Measurements from ENCODE around the gene PVR.
"Not testable (repeated sequence)": the region's sequence is repeated elsewhere in the genome, so short reads cannot be mapped to it uniquely, and the experiment has no call there.

Gene PVR

DNA sequence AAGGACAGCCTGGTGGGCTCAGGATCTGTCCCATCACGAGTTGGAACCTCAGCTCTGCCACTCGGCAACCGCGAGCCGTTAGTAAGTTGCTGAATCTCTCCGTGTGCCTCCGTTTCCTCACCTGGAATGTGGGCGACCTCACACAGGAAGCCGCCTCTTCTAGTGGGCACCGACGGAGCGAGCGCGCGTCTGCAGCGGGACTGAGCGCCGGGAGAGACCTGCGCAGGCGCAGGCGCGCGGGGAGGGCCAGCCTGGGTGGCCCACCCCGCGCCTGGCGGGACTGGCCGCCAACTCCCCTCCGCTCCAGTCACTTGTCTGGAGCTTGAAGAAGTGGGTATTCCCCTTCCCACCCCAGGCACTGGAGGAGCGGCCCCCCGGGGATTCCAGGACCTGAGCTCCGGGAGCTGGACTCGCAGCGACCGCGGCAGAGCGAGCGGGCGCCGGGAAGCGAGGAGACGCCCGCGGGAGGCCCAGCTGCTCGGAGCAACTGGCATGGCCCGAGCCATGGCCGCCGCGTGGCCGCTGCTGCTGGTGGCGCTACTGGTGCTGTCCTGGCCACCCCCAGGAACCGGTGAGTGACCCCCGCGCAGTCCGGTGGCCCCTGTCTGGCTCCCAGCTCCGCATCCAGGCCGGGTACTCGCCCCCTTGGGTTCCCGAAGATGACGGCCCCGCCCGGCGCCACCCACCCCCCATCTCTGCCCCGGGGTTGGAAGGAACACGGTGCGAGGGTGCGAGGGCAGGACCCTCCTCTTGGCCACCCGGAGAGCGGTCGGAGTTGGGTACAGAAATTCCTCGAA lies at the start of gene PVR:
PVR (plus strand) TSS at position 306 of the 797 bp plus-strand sequence; CDS start at position 493, 187 bp downstream.
- no peak for DNase-seq (ENCODE audit: low read depth in 2 of 2)

DNA sequence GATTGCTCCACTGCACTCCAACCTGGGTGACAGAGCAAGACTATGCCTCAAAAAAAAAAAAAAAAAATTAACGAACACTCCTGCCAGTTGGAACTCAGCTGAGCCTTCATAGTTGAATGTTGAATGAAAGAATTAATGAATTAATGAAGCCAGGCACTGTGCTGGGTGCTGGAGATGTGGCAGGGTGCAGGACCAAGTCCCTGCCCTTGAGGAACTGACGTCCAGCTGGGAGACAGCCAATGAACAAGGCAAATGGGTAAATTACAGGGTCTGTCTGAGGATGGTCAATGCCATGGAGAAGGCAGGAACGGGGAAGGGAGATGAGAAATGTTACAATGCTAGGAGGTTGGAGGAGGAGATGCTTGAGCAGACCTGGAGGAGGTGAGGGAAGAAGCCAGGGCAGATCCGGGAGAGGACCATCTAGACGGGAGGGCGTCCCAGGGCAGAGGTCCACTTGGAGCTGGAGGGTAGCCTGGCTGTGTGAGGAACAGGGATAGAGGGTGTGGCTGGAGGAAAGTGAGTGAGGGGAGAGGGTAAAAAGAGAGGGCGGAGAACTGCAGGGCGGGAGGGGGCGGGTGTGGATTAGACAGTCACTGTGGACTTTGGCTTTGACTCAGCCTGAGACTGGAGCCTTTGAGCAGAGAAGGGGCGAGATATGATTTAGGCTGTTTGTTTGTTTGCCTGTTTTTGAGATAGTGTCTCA lies 47.1 kb upstream of the PVR start:
- no peak for DNase-seq (ENCODE audit: low read depth in 2 of 2)

GRCh38 chr19:44597131-44597491 lies 46.6 kb upstream of the PVR start:
- no peak for DNase-seq (ENCODE audit: low read depth in 2 of 2)

- no peak for DNase-seq (ENCODE audit: low read depth in 2 of 2)
Observed at GRCh38 chr19:44598355-44598754, 45.4 kb upstream of the PVR start.

- DNase-seq (ENCODE audit: low read depth in 2 of 2), result no peak
Observed at GRCh38 chr19:44598880-44599279, 44.8 kb upstream of the PVR start.

DNA sequence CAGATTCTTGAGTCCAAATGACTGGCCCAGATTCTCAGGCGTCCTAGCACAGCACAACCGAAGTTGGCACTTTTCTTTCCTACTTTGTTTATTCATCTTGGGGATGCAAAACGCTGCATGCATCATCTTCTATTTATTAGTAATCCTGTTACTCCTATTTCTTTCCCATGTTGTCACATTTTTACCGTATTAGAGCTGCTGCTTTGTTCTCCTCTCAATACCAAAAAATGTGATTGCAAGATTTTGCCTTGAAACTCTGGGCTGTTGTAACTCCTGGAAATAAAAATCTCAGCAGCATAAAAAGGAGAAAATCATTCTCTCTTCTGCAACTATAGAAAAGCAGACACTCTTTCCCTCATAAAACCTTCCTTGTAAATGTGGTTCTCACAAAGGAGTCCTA lies 43.2 kb upstream of the PVR start:
- DNase-seq (ENCODE audit: low read depth in 2 of 2), result no peak

GRCh38 chr19:44602081-44602480 lies 41.6 kb upstream of the PVR start:
- DNase-seq (ENCODE audit: low read depth in 2 of 2), result no peak

DNA sequence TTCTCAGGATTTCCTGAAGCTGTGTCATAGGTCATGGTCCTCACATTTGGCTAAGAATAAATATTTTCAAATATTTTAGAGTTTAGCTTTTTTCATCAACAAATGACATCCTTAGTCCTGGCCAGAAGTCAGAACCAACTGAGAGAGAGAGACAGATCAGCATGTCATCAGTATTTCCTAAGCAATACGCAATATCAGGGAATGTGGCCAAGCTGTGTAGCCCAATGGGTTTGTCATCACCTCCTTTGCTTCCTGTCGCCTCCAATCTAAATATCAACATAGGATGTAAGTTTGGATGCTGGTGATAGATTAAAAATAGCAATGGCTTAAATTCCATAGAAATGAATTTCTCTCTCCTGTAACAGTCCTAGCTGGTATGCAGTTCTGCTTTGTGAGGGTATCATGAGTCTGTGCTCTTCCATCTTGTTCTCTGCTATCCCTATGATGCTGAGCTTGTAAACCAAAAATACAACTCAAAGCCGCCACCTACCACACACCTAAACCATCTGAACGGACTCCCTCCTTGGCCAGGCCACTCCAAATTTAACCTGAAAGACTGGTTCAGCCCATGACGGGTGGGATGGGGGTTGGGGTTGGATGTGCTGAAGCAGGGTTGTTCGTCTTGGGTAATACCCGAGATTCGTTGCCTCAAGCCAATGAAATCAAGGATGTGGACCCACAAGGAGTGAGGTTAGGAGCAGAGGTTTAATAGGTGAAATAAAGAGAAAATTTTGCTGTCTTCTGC lies 40.3 kb upstream of the PVR start:
- DNase-seq (ENCODE audit: low read depth in 2 of 2), result no peak

- DNase-seq (ENCODE audit: low read depth in 2 of 2), result no peak
Observed at GRCh38 chr19:44604241-44604640, 39.5 kb upstream of the PVR start.

DNA sequence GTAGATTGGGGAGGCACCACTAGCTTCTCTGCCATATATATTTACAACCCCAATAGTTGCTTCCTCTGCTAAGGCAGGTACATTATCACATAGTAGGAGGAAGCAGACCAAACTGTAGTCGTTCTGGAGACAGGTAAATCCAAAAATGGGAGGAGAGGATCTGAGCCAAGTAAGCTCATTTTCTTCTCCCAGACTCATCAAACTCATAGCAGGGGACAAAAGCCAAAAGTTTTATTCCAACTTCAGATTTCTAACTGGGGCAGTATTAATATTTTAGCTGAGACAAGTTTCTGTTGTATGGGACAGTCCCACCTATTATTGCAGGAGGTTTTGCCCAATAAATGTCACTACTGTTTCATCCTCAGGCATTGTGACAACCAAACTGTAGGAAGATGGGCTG lies 38.2 kb upstream of the PVR start:
- no peak for DNase-seq (ENCODE audit: low read depth in 2 of 2)

DNA sequence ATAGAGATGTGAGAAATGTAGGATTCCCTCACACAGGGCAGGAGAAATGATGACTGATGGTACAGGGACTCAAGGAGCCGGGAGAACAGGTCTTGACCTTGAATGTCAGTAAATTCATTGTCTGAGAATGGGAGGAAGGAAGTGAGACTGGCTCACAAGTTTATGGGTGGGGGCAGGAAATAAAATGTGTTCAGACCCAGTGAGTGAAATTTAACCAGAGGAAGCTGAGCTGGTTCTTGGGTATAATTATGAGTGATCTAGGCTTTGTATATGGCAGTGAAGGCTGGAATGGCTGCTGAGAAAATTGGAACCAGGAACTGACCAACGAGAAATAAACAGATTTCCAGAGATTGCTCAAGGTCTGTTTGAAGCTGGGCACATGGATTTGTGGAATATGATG lies 36.7 kb upstream of the PVR start:
- DNase-seq (ENCODE audit: low read depth in 2 of 2), result no peak

GRCh38 chr19:44607917-44608316 lies 35.8 kb upstream of the PVR start:
- no peak for DNase-seq (ENCODE audit: low read depth in 2 of 2)

- no peak for DNase-seq (ENCODE audit: low read depth in 2 of 2)
Observed at GRCh38 chr19:44608391-44608821, 35.3 kb upstream of the PVR start.

- no peak for DNase-seq (ENCODE audit: low read depth in 2 of 2)
Observed at GRCh38 chr19:44609219-44609618, 34.5 kb upstream of the PVR start.

DNA sequence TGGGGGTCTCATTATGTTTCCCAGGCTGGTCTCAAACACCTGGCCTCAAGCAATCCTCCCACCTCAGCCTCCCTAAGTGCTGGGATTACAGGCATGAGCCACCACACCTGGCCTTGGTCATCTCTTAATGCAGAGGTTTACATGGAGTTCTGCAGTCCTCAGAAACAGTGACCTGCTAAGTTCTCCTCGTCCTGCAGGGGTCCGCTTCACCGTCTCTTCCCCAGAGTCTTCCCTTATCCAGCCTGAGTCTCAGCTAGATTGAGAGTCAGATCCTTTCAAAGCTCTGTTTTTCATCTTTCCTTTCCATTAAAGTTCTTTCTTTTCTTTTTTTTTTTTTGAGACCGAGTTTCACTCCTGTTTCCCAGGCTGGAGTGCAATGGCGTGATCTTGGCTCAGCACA lies 33.2 kb upstream of the PVR start:
- not testable (repeated sequence) for DNase-seq (ENCODE audit: low read depth in 2 of 2)

- DNase-seq (ENCODE audit: low read depth in 2 of 2), result no peak
Observed at GRCh38 chr19:44611812-44612295, 31.9 kb upstream of the PVR start.

DNA sequence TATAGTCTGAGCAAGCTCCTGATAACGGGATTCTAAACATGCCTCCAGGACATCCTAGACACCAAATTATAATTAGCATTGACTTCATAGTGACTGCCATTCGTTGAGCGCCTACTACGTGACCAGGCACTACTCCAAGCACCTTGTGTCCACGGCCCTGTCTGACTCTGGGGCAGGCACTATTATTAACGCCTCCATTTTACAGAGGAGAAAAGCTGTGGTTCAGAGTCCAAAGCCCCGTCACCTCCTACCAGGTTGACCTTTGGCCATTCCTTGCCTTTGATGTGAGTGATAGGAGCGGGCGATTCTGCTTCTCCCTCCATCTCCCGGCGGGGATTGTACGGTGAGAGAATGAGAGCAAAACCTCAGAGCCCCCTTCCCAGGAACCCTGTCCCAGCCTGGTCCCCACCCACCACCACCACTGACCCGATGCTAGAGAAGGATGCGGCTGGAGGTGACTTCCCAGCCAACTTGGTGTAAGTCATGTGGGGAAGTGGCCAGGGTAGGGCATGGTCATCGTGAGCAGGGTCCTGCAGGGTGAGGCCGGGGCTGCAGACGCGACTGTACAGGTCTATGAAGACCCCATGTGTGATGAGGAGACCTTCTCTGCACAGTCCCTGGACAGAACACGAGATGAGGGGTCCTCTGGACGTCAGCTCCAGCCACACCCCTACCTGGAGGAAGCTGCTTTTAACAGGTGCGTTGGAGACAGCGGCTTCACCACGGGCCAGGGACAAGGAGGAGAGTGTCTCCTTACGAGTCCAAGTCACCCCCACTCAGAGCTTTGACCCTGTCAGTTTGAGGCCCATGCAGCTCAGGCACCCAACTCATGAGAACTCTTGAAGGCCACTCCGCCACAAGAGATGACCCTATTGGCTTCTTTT lies 30.2 kb upstream of the PVR start, which contains the start of gene IGSF23:
IGSF23 (plus strand) TSS at position 269 of the 884 bp plus-strand sequence; CDS start at position 352, 83 bp downstream.
- no peak for DNase-seq (ENCODE audit: low read depth in 2 of 2)

GRCh38 chr19:44614313-44614712 lies 29.4 kb upstream of the PVR start:
- no peak for DNase-seq (ENCODE audit: low read depth in 2 of 2)

GRCh38 chr19:44615863-44616247 lies 27.9 kb upstream of the PVR start:
- DNase-seq (ENCODE audit: low read depth in 2 of 2), result no peak

GRCh38 chr19:44617110-44617880 lies 26.4 kb upstream of the PVR start:
- DNase-seq (ENCODE audit: low read depth in 2 of 2), result no peak
